ENCODE results near the gene ABR.
"Not testable (repeated sequence)": the region's sequence is repeated elsewhere in the genome, so short reads cannot be mapped to it uniquely, and the experiment has no call there.

Gene ABR

GRCh38 chr17:1090465-1091189 lies 89.2 kb downstream of the ABR start:
- DNase-seq, result no peak

- no peak for DNase-seq
Measured at GRCh38 chr17:1089915-1090314, 89.9 kb downstream of the ABR start.

GRCh38 chr17:1087381-1088241 lies 92.2 kb downstream of the ABR start:
- no peak for DNase-seq

GRCh38 chr17:1083451-1084187 lies 96.2 kb downstream of the ABR start:
- no peak for DNase-seq

GRCh38 chr17:1082579-1082978 lies 97.2 kb downstream of the ABR start:
- DNase-seq, result no peak

- no peak for DNase-seq
Measured at GRCh38 chr17:1078831-1079561, 100.8 kb downstream of the ABR start.

GRCh38 chr17:1077986-1078711 lies 101.6 kb downstream of the ABR start:
- no peak for DNase-seq

- no peak for DNase-seq
Measured at GRCh38 chr17:1077581-1077985, 102.2 kb downstream of the ABR start.

- no peak for DNase-seq
Measured at GRCh38 chr17:1076982-1077302, 102.8 kb downstream of the ABR start.

GRCh38 chr17:1076299-1076981 lies 103.3 kb downstream of the ABR start:
- DNase-seq, result no peak

GRCh38 chr17:1074886-1075605 lies 104.7 kb downstream of the ABR start:
- no peak for DNase-seq

GRCh38 chr17:1073963-1074625 lies 105.7 kb downstream of the ABR start:
- DNase-seq, result not testable (repeated sequence)

GRCh38 chr17:1073241-1073962 lies 106.4 kb downstream of the ABR start:
- no peak for DNase-seq

GRCh38 chr17:1072551-1072961 lies 107.2 kb downstream of the ABR start:
- DNase-seq, result no peak

GRCh38 chr17:1071103-1071825 lies 108.5 kb downstream of the ABR start:
- DNase-seq, result no peak

- DNase-seq, result no peak
Measured at GRCh38 chr17:1070411-1070810, 109.4 kb downstream of the ABR start.

- no peak for DNase-seq
Measured at GRCh38 chr17:1069847-1070246, 109.9 kb downstream of the ABR start.

- no peak for DNase-seq
Measured at GRCh38 chr17:1068356-1068755, 111.4 kb downstream of the ABR start.

Data from CD4-positive, alpha-beta T cell treated with Interleukin-15 for 1 hour (primary cell).